ENCODE measurements around the gene ADARB2. TPM values are rescaled to one million over a fixed set of nuclear protein-coding genes. Genes with fewer than 3 reads are reported as not detected.
"Not testable (repeated sequence)": the region's sequence is repeated elsewhere in the genome, so short reads cannot be mapped to it uniquely, and the experiment has no call there.

Gene ADARB2
- total RNA-seq, 4 donors from 2014 or later = 8.4 to 23.2 (median 19.6) TPM

DNA sequence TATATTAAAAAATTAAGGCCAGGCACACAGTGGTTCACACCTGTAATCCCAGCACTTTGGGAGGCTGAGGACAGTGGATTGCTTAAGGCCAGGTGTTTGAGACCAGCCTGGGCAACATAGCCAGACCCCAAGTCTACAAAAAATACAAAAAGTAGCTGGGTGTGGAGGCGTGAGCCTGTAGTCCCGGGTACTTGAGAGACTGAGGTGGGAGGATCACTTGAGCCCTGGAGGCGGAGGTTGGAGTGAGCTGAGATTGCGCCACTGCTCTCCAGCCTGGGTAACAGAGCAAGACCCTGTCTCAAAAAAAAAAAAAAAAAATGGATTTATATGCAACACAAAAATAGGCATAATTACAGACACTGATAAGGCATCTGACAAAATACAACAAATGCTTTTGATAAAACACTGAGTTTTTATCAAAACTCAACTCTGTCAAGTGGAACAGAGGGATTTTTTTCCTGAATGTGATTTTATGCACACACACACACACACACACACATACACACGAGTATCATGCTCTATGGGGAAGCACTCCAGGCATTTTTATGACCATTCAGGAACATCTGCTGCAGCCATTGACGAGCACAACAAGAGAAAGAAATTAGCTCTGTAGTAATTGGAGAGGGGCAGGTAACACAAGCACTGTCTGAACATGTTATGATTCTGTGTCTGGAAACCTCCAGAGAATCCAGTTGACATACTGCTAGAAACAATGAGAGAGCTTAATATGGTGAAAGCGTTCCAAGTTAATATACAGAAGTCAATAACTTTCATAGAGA lies 488.0 kb downstream of the ADARB2 start:
- DNase-seq (ENCODE audit: low spot score in 2 of 2) = no peak
- H3K27ac ChIP-seq = no peak overlapping the region
- H3K36me3 ChIP-seq = no peaks in the 10 kb centered on the region
- no peak for TF ChIP-seq EP300 (IDR thresholded peaks at IDR 0.05)
- no peak for TF ChIP-seq POLR2A (IDR thresholded peaks at IDR 0.05)
- TF ChIP-seq, protein P1, sequence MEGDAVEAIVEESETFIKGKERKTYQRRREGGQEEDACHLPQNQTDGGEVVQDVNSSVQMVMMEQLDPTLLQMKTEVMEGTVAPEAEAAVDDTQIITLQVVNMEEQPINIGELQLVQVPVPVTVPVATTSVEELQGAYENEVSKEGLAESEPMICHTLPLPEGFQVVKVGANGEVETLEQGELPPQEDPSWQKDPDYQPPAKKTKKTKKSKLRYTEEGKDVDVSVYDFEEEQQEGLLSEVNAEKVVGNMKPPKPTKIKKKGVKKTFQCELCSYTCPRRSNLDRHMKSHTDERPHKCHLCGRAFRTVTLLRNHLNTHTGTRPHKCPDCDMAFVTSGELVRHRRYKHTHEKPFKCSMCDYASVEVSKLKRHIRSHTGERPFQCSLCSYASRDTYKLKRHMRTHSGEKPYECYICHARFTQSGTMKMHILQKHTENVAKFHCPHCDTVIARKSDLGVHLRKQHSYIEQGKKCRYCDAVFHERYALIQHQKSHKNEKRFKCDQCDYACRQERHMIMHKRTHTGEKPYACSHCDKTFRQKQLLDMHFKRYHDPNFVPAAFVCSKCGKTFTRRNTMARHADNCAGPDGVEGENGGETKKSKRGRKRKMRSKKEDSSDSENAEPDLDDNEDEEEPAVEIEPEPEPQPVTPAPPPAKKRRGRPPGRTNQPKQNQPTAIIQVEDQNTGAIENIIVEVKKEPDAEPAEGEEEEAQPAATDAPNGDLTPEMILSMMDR (IDR thresholded peaks at IDR 0.05) = no peak
- no peaks in the 10 kb centered on the region for H3K9me3 ChIP-seq
- H3K4me1 ChIP-seq = no peaks in the 10 kb centered on the region
- WGBS, 2 donors = 59 to 63% methylated on average over 7 of the region's 7 CpGs
- H3K27me3 ChIP-seq = peaks cover 0 to 4% of the 10 kb centered on the region in 2 donors
- no peak overlapping the region for H3K4me3 ChIP-seq

- not testable (repeated sequence) for DNase-seq (ENCODE audit: low spot score in 2 of 2); H3K9me3 ChIP-seq; H3K36me3 ChIP-seq; H3K27me3 ChIP-seq; H3K4me1 ChIP-seq; H3K27ac ChIP-seq; H3K4me3 ChIP-seq
- WGBS, 2 donors = 45 to 46% methylated on average over 3 to 13 of the region's 13 CpGs
Measured at GRCh38 chr10:1248262-1248630, 489.1 kb downstream of the ADARB2 start.

DNA sequence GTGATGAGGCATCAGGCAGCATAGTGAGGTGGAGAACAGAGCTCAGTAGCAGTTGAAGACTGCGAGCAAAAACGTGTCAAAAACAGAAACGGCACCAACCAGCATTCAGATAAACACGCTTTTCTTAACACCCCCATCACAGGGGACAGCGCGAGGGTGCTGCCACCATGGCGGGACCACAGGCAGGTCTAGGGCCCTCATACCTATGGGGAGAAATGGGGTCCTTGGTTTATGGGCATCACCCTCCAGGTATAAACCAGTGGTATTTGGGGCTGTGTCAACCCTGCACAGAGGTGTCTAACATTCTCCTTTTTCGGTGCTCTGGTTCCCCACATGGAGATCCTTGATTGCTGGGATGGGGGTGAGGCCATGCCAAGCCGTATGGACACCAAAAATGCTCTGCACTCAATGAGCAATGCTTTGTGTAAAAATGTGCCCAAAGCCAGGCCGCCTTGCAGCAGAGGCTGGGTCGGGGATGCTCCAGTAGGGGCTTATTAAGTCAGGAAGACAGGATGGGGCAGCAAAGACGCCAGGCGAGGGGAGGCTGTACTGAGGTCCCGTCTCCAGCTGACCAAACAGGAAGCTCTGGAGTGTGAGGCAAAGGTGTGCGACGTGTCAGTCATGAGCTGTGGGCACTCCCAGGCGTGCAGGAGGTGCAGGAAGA lies 489.6 kb downstream of the ADARB2 start:
- no peak for DNase-seq (ENCODE audit: low spot score in 2 of 2)
- Histone ChIP-seq H3K36me3 (no peaks in the 10 kb centered on the region), H3K27me3 (peaks cover 0 to 4% of the 10 kb centered on the region in 2 donors), H3K4me3 (no peak overlapping the region), H3K27ac (no peak overlapping the region), H3K9me3 (no peaks in the 10 kb centered on the region), H3K4me1 (no peaks in the 10 kb centered on the region)
- WGBS, 2 donors = 71 to 76% methylated on average over 15 to 17 of the region's 17 CpGs
- TF ChIP-seq POLR2A (IDR thresholded peaks at IDR 0.05) (no peak), EP300 (IDR thresholded peaks at IDR 0.05) (no peak)
- TF ChIP-seq, protein P1 (IDR thresholded peaks at IDR 0.05) = no peak

DNA sequence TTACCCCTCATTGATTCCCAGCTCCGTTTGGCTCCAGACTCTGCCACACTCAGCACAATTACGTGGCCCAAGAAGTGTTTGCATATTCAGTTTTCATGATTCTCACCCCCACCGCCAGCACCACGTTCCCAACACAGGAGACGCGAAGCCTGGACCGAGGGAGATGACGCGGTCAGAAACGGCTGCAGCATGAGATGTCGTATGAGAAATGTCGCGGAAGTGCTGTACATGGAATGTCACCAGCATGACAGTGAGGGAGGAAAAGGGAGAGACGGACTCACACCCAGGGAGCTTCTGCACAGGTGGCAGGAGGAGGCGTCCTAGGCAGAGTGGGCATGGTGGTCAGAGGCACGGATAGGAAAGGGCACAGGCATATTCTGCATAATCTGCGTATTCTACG lies 492.8 kb downstream of the ADARB2 start:
- no peak overlapping the region for H3K27ac ChIP-seq
- WGBS, 2 donors = 94 to 95% methylated on average over 18 of the region's 18 CpGs
- DNase-seq (ENCODE audit: low spot score in 2 of 2) = no peak

DNA sequence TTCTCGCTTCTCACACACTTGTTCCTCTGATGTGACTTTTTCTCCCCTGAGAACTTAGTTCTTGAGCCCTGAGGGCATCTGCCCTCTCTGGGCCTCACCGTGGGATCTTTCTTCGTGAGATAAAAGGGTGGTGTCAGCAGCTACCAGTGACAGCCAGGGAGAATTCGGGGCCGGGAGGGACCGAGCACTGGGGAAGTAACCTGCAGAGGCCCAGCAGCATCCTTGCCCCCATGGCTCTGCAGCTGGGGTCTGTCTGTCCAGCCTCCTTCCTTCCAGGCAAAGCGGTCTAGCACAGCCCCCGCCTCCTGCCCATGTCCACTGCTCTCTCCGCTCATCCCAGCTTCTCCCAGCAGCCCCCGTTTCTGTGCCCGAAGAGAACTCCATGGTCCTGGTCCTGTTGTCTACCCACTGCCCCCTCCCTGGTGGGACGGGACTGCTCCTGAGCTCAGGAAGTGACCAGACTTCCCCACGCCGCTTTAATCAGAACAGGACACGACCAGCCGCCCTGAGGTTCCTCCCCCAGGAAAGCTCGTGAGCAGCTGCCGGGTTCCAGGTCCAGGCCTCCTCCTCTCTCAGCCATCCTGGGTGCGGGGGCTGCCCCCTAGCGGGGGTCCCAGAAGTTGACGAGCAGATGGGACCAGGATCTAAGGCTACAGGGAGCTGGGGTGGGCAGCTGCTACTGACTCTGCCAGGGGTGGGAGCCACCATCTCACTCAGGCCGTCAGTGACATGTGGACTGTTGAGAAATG lies 493.7 kb downstream of the ADARB2 start:
- no peak for DNase-seq (ENCODE audit: low spot score in 2 of 2)
- 71 to 75% methylated on average over 18 to 22 of the region's 22 CpGs for WGBS, 2 donors
- Histone ChIP-seq H3K4me3 (no peak overlapping the region), H3K27ac (no peak overlapping the region), H3K27me3 (peaks cover 0 to 21% of the 10 kb centered on the region in 2 donors), H3K4me1 (no peaks in the 10 kb centered on the region), H3K9me3 (no peaks in the 10 kb centered on the region), H3K36me3 (no peaks in the 10 kb centered on the region)
- TF ChIP-seq, protein P1 (IDR thresholded peaks at IDR 0.05) = no peak
- TF ChIP-seq EP300 (IDR thresholded peaks at IDR 0.05) (no peak), POLR2A (IDR thresholded peaks at IDR 0.05) (no peak)

More for the DNA sequence above, 492.8 kb downstream of the ADARB2 start:
- TF ChIP-seq, protein P1 (IDR thresholded peaks at IDR 0.05) = no peak
- TF ChIP-seq EP300 (IDR thresholded peaks at IDR 0.05) = no peak
- TF ChIP-seq POLR2A (IDR thresholded peaks at IDR 0.05) = no peak
- no peak overlapping the region for H3K4me3 ChIP-seq
- H3K36me3 ChIP-seq = no peaks in the 10 kb centered on the region
- no peaks in the 10 kb centered on the region for H3K9me3 ChIP-seq
- peaks cover 0 to 21% of the 10 kb centered on the region in 2 donors for H3K27me3 ChIP-seq
- H3K4me1 ChIP-seq = no peaks in the 10 kb centered on the region
